ENCODE data around the gene EIF5B. TPM values are rescaled to one million over a fixed set of nuclear protein-coding genes. Genes with fewer than 3 reads are reported as not detected.

EIF5B gene
- total and polyA plus RNA-seq, 2 donors (not counting 1 experiment from before 2014, with no cell fraction given): 4.5 to 32.8 TPM

DNA sequence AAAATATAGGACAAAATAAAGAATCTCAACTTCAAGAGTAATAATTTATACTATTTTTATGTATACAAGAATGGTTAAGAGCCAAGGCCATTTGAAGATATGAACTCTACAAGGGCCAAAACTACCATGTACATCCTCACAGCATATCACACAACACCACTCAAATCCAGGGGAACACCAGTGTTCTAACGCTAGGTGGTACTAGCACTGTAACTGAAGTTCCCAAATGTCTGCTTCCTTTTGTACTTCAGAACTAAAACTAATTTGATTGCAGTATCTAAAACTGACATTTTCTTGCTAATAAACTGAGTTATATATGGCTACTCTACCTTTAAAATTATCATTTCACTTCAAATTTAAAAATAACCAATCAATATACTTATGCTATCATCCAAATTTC, 105.6 kb downstream of the EIF5B start:
- Histone ChIP-seq H3K4me1 (ENCODE audit: control insufficient read depth in 2 of 2, insufficient read depth in 2 of 2, low read length in 2 of 2) (no peaks in the 10 kb centered on the region), H3K9ac (ENCODE audit: low read length) (no peak overlapping the region), H3K36me3 (replicated peaks in 1 of 2; ENCODE audit: control extremely low read depth in 1 of 2, control insufficient read depth in 1 of 2, extremely low read depth in 1 of 2, insufficient read depth in 2 of 2, low read length in 1 of 2) (peaks cover 2 to 24% of the 10 kb centered on the region in 2 experiments), H2AFZ (ENCODE audit: insufficient read depth, low read depth, low read length, poor library complexity, severe bottlenecking) (no peak overlapping the region), H3K9me3 (ENCODE audit: control extremely low read depth in 1 of 3, control insufficient read depth in 2 of 3, insufficient read depth in 1 of 3, low read length in 2 of 3) (no peaks in the 10 kb centered on the region), H3K27me3 (replicated peaks in 1 of 4; ENCODE audit: control extremely low read depth in 1 of 4, control insufficient read depth in 3 of 4, insufficient read depth in 4 of 4, low read length in 3 of 4) (no peaks in the 10 kb centered on the region), H3K79me2 (ENCODE audit: control insufficient read depth, insufficient read depth, low read length) (peaks cover 10% of the 10 kb centered on the region), H3K27ac (ENCODE audit: low read length in 2 of 2) (no peak overlapping the region), H4K20me1 (ENCODE audit: control insufficient read depth, insufficient read depth, low read length, poor library complexity, severe bottlenecking) (no peaks in the 10 kb centered on the region), H3K4me2 (replicated peaks; ENCODE audit: low read depth, low read length, poor library complexity, severe bottlenecking) (no peak overlapping the region), H3K4me3 (ENCODE audit: control extremely low read depth in 1 of 5, extremely low read depth in 1 of 5, insufficient read depth in 1 of 5, low read depth in 2 of 5, low read length in 4 of 5) (no peak overlapping the region)
- intact Hi-C loops (cut with micrococcal nuclease): loop anchor here (2.0 kb wide), 1 partner anchor 48 kb away; the partner anchor contains the start of gene REV1
- Mint-ChIP-seq H3K4me1 (no peaks in the 10 kb centered on the region), H3K9me3 (ENCODE audit: insufficient read depth) (no peaks in the 10 kb centered on the region), H3K4me3 (no peak overlapping the region), H3K27me3 (no peaks in the 10 kb centered on the region), H3K27ac (no peak overlapping the region)
- ATAC-seq (ENCODE audit: low read depth) (no peak), DNase-seq (peak; percentile 10)
- ChIA-PET POLR2A (interaction anchor here (0.6 kb wide), 1 partner anchor 57 kb away, joined by 3 read pairs; no protein-coding TSS in a partner anchor), CTCF (interaction anchor here (1.1 to 1.9 kb wide), 3 partner anchors 9 to 48 kb away, joined by 3 to 5 read pairs (median 4); partner anchors contain the start of gene REV1)
- no peak for TF ChIP-seq EZH2 (IDR thresholded peaks at IDR 0.05; ENCODE audit: borderline replicate concordance, insufficient read depth, low read depth, low read length, poor library complexity, severe bottlenecking)
- TF ChIP-seq, protein P1, sequence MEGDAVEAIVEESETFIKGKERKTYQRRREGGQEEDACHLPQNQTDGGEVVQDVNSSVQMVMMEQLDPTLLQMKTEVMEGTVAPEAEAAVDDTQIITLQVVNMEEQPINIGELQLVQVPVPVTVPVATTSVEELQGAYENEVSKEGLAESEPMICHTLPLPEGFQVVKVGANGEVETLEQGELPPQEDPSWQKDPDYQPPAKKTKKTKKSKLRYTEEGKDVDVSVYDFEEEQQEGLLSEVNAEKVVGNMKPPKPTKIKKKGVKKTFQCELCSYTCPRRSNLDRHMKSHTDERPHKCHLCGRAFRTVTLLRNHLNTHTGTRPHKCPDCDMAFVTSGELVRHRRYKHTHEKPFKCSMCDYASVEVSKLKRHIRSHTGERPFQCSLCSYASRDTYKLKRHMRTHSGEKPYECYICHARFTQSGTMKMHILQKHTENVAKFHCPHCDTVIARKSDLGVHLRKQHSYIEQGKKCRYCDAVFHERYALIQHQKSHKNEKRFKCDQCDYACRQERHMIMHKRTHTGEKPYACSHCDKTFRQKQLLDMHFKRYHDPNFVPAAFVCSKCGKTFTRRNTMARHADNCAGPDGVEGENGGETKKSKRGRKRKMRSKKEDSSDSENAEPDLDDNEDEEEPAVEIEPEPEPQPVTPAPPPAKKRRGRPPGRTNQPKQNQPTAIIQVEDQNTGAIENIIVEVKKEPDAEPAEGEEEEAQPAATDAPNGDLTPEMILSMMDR (IDR thresholded peaks at IDR 0.05): no peak
- 80% methylated on average over 1 of the region's 1 CpG for WGBS (ENCODE audit: insufficient coverage)

DNA sequence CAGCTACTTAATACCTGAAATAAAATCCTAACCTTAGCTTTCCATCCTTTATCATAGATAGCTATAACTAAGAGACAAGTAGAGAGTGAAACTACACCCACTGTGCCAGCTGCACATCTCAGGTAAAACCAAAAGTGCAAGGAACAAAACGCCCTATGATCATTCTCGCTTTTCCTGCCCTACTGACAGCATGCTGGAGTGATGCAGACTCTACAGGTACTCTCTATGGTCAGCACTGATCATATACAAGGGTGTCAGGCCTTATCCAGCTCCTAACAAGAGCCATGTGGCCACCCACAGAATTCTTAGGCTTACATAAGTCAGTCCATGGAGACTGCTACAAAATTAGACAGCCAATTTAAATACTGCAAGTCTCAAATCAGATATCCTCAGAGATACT, 107.0 kb downstream of the EIF5B start:
- H3K4me3 ChIP-seq (ENCODE audit: control extremely low read depth in 1 of 5, extremely low read depth in 1 of 5, insufficient read depth in 1 of 5, low read depth in 2 of 5, low read length in 4 of 5): no peak overlapping the region
- POLR2A ChIA-PET: interaction anchor here (0.7 kb wide), 1 partner anchor 78 kb away, joined by 3 read pairs; no protein-coding TSS in a partner anchor
- no peak overlapping the region for H3K27ac Mint-ChIP-seq
- H3K9ac ChIP-seq (ENCODE audit: low read length): no peak overlapping the region
- H3K4me1 Mint-ChIP-seq: no peaks in the 10 kb centered on the region
- DNase-seq (no peak), ATAC-seq (ENCODE audit: low read depth) (no peak)
- H3K27me3 ChIP-seq (replicated peaks in 1 of 4; ENCODE audit: control extremely low read depth in 1 of 4, control insufficient read depth in 3 of 4, insufficient read depth in 4 of 4, low read length in 3 of 4): no peaks in the 10 kb centered on the region
- CTCF ChIA-PET: no interaction called here
- H3K79me2 ChIP-seq (ENCODE audit: control insufficient read depth, insufficient read depth, low read length): peaks cover 13% of the 10 kb centered on the region
- 82% methylated on average over 2 of the region's 2 CpGs for WGBS (ENCODE audit: insufficient coverage)
- no peaks in the 10 kb centered on the region for H4K20me1 ChIP-seq (ENCODE audit: control insufficient read depth, insufficient read depth, low read length, poor library complexity, severe bottlenecking)
- intact Hi-C loops (cut with micrococcal nuclease): no loop called here
- H3K9me3 Mint-ChIP-seq (ENCODE audit: insufficient read depth): no peaks in the 10 kb centered on the region
- no peak overlapping the region for H3K4me2 ChIP-seq (replicated peaks; ENCODE audit: low read depth, low read length, poor library complexity, severe bottlenecking)
- H3K27me3 Mint-ChIP-seq: no peaks in the 10 kb centered on the region
- H3K36me3 ChIP-seq (replicated peaks in 1 of 2; ENCODE audit: control extremely low read depth in 1 of 2, control insufficient read depth in 1 of 2, extremely low read depth in 1 of 2, insufficient read depth in 2 of 2, low read length in 1 of 2): peaks cover 2 to 26% of the 10 kb centered on the region in 2 experiments
- TF ChIP-seq, protein P1 (IDR thresholded peaks at IDR 0.05): no peak
- no peak for TF ChIP-seq EZH2 (IDR thresholded peaks at IDR 0.05; ENCODE audit: borderline replicate concordance, insufficient read depth, low read depth, low read length, poor library complexity, severe bottlenecking)
- no peaks in the 10 kb centered on the region for H3K9me3 ChIP-seq (ENCODE audit: control extremely low read depth in 1 of 3, control insufficient read depth in 2 of 3, insufficient read depth in 1 of 3, low read length in 2 of 3)
- H2AFZ ChIP-seq (ENCODE audit: insufficient read depth, low read depth, low read length, poor library complexity, severe bottlenecking): no peak overlapping the region
- H3K4me3 Mint-ChIP-seq: no peak overlapping the region
- no peaks in the 10 kb centered on the region for H3K4me1 ChIP-seq (ENCODE audit: control insufficient read depth in 2 of 2, insufficient read depth in 2 of 2, low read length in 2 of 2)
- no peak overlapping the region for H3K27ac ChIP-seq (ENCODE audit: low read length in 2 of 2)

All from B cell (primary cell).